Measurements from ENCODE around the gene STX5. TPM values are rescaled to one million over a fixed set of nuclear protein-coding genes. Genes with fewer than 3 reads are reported as not detected.

Gene STX5
- total RNA-seq, 1 donor: 35.8 TPM

DNA sequence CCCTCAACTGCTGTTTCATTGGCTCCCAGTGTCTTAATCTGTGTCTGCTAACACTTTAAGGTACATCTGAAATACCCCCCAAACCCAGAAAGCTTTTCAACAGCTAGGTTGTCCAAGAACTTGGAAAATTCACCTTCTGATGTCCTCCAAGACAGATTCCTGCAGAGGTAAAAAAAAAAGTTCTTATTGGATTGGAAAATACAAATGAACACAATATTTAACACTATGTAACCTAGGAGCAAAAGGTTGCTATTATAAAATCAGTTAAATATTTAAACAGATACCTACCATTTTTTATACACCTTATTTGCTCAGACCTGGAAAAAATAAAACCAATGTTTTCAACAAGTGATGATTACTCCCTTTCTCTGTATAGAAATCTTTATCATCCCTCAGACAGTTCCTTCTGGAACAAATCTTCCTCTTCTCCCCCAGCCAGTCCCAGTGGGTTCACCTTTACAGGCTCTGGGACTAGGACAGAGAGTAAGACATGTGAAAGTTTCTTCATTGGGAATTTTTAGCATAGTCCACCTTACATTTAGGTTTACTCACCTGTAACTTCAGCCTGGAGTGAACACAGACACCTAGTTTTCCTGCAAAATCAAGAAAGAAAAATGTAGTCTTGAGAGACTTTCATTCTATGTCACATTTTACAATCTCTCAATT is 20.8 kb upstream of the STX5 start:
- no peaks in the 10 kb centered on the region for H3K9me3 ChIP-seq (ENCODE audit: low read depth, low read length)
- H2AFZ ChIP-seq (ENCODE audit: low read length): no peak overlapping the region
- H3K79me2 ChIP-seq (ENCODE audit: insufficient read depth, low read length): peaks cover 36% of the 10 kb centered on the region
- peaks cover 32% of the 10 kb centered on the region for H3K4me1 ChIP-seq (ENCODE audit: insufficient read depth, low read length)
- no peak overlapping the region for H3K4me3 ChIP-seq (ENCODE audit: insufficient read depth, low read length)
- TF ChIP-seq CTCF (IDR thresholded peaks at IDR 0.05; ENCODE audit: extremely low read depth, low read depth, low read length): no peak
- H3K27ac ChIP-seq (ENCODE audit: low read depth, low read length): no peak overlapping the region
- H3K27me3 ChIP-seq (ENCODE audit: insufficient read depth, low read length): no peaks in the 10 kb centered on the region
- peak overlapping the region; percentile 94 for H3K4me2 ChIP-seq (ENCODE audit: insufficient read depth, low read length)
- peaks cover 37% of the 10 kb centered on the region for H3K36me3 ChIP-seq (ENCODE audit: insufficient read depth, low read length)
- H4K20me1 ChIP-seq (ENCODE audit: insufficient read depth, low read length): peaks cover 40% of the 10 kb centered on the region
- DNase-seq (ENCODE audit: insufficient read length, low spot score, missing footprints): no peak

GRCh38 chr11:62851807-62852522 is 20.1 kb upstream of the STX5 start:
- Histone ChIP-seq H4K20me1 (ENCODE audit: insufficient read depth, low read length) (peaks cover 40% of the 10 kb centered on the region), H3K4me2 (ENCODE audit: insufficient read depth, low read length) (no peak overlapping the region), H3K36me3 (ENCODE audit: insufficient read depth, low read length) (peaks cover 37% of the 10 kb centered on the region), H3K4me3 (ENCODE audit: insufficient read depth, low read length) (no peak overlapping the region), H3K27ac (ENCODE audit: low read depth, low read length) (no peak overlapping the region), H2AFZ (ENCODE audit: low read length) (no peak overlapping the region), H3K9me3 (ENCODE audit: low read depth, low read length) (no peaks in the 10 kb centered on the region), H3K4me1 (ENCODE audit: insufficient read depth, low read length) (peaks cover 32% of the 10 kb centered on the region), H3K27me3 (ENCODE audit: insufficient read depth, low read length) (no peaks in the 10 kb centered on the region), H3K79me2 (ENCODE audit: insufficient read depth, low read length) (peaks cover 33% of the 10 kb centered on the region)
- DNase-seq (ENCODE audit: insufficient read length, low spot score, missing footprints): no peak
- TF ChIP-seq CTCF (IDR thresholded peaks at IDR 0.05; ENCODE audit: extremely low read depth, low read depth, low read length): no peak

- no peak overlapping the region for H3K4me3 ChIP-seq (ENCODE audit: insufficient read depth, low read length)
- TF ChIP-seq CTCF (IDR thresholded peaks at IDR 0.05; ENCODE audit: extremely low read depth, low read depth, low read length): no peak
Observed at GRCh38 chr11:62850911-62851806, 19.3 kb upstream of the STX5 start.

More at GRCh38 chr11:62850911-62851806, 19.3 kb upstream of the STX5 start:
- peaks cover 37% of the 10 kb centered on the region for H3K36me3 ChIP-seq (ENCODE audit: insufficient read depth, low read length)
- H3K4me2 ChIP-seq (ENCODE audit: insufficient read depth, low read length): no peak overlapping the region
- H3K9me3 ChIP-seq (ENCODE audit: low read depth, low read length): no peaks in the 10 kb centered on the region
- DNase-seq (ENCODE audit: insufficient read length, low spot score, missing footprints): no peak
- H3K4me1 ChIP-seq (ENCODE audit: insufficient read depth, low read length): peaks cover 26% of the 10 kb centered on the region
- no peaks in the 10 kb centered on the region for H3K27me3 ChIP-seq (ENCODE audit: insufficient read depth, low read length)
- H3K79me2 ChIP-seq (ENCODE audit: insufficient read depth, low read length): peaks cover 28% of the 10 kb centered on the region
- no peak overlapping the region for H3K27ac ChIP-seq (ENCODE audit: low read depth, low read length)
- no peak overlapping the region for H2AFZ ChIP-seq (ENCODE audit: low read length)
- H4K20me1 ChIP-seq (ENCODE audit: insufficient read depth, low read length): peaks cover 40% of the 10 kb centered on the region
